Activated naive CD4-positive, alpha-beta T cell treated with anti-CD3 and anti-CD28 coated beads, Interleukin-2, amount 10 ng/mL, durations not matched to agents 7 days and 5 days (primary cell): ENCODE measurements around the gene ALX1.

Experiments used
- CTCF ChIA-PET: fragments of 350-600 bp; sonication (Branson Sonifier 250); formaldehyde crosslinking; loops from one replicate; lab custom pipeline; 2021; ENCODE audit warnings: antibody characterized with exemption; lab: Charles Lee
- DNase-seq: peaks from one replicate; pipeline ENCODE4 v3.0.0-alpha.2; 2020
- H3K27ac Mint-ChIP-seq: one replicate; pipeline ENCODE4 v1.8.0; 2021; ENCODE audit warnings: mild to moderate bottlenecking, moderate library complexity, mixed read lengths
- H3K27me3 Mint-ChIP-seq: one replicate; pipeline ENCODE4 v1.8.0; 2021; ENCODE audit warnings: mild to moderate bottlenecking, mixed read lengths
- H3K36me3 Mint-ChIP-seq: one replicate; pipeline ENCODE4 v1.8.0; 2021; ENCODE audit warnings: mixed read lengths
- H3K4me1 Mint-ChIP-seq: one replicate; pipeline ENCODE4 v1.8.0; 2021; ENCODE audit warnings: mixed read lengths
- H3K4me3 Mint-ChIP-seq: one replicate; pipeline ENCODE4 v1.8.0; 2021; ENCODE audit warnings: mild to moderate bottlenecking, moderate library complexity, mixed read lengths
- H3K9me3 Mint-ChIP-seq: one replicate; pipeline ENCODE4 v1.8.0; 2021; ENCODE audit warnings: mixed read lengths

The ALX1 gene

GRCh38 chr12:85280165-85280983 lies at the start of gene ALX1:
ALX1 (plus strand) TSS chr12:85280220; CDS start chr12:85280262, 42 bp downstream.
- DNase-seq, result peak; percentile 19
- peaks cover 8% of the 10 kb centered on the region for H3K4me1 Mint-ChIP-seq
- H3K27me3 Mint-ChIP-seq, result peaks cover 56% of the 10 kb centered on the region
- H3K9me3 Mint-ChIP-seq, result no peaks in the 10 kb centered on the region
- H3K4me3 Mint-ChIP-seq, result peak within 1 kb of the TSS; percentile 46
- no peaks in the 10 kb centered on the region for H3K36me3 Mint-ChIP-seq
- CTCF ChIA-PET, result no interaction called here
- peak within 1 kb of the TSS; percentile 68 for H3K27ac Mint-ChIP-seq

DNA sequence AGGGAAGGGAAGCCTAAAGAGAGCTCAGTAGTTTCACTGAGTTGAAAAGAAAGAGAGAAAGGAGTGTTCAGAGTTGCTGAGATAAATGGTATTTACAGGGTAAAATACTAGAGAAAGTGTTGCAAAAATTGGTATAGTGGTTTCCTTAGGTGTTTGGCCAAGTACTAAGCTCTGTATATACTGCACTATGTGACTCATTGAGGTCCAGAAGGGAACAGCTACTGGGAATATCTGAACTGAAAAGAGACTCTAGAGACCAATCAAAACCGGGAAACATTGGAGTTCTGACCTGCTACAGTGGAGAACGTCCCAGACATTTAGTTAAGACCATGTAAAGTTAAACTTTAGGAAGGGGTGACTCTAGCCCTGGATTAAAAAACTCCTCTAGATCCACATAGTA lies 42.7 kb upstream of the ALX1 start:
- CTCF ChIA-PET, result no interaction called here
- no peaks in the 10 kb centered on the region for H3K27me3 Mint-ChIP-seq

DNA sequence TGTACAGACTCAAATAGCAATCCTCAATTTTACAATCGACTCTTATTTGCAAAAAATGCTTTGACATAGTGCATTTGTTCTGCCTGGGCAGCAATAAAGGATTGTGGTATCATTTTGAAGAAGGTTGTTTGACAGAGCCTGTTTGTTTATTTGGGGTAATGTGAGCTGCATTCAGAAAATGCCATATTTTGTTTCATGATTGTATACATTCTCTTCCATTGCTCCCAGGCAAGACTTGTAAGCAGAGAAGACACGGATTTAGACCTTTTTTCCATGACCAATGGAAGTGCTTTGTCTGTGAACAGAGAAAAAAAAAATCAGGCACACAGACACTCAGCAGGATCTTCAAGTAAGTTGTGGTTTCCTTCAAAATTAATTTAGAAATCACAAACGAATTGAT lies 35.5 kb upstream of the ALX1 start:
- H3K27me3 Mint-ChIP-seq, result no peaks in the 10 kb centered on the region
- no peaks in the 10 kb centered on the region for H3K36me3 Mint-ChIP-seq
- H3K27ac Mint-ChIP-seq, result no peak overlapping the region
- H3K4me1 Mint-ChIP-seq, result no peaks in the 10 kb centered on the region
- H3K4me3 Mint-ChIP-seq, result no peak overlapping the region
- CTCF ChIA-PET, result no interaction called here
- no peaks in the 10 kb centered on the region for H3K9me3 Mint-ChIP-seq
- no peak for DNase-seq

More for the DNA sequence above, 42.7 kb upstream of the ALX1 start:
- no peak for DNase-seq
- H3K27ac Mint-ChIP-seq, result no peak overlapping the region
- no peaks in the 10 kb centered on the region for H3K36me3 Mint-ChIP-seq
- no peaks in the 10 kb centered on the region for H3K9me3 Mint-ChIP-seq
- no peaks in the 10 kb centered on the region for H3K4me1 Mint-ChIP-seq
- H3K4me3 Mint-ChIP-seq, result no peak overlapping the region

DNA sequence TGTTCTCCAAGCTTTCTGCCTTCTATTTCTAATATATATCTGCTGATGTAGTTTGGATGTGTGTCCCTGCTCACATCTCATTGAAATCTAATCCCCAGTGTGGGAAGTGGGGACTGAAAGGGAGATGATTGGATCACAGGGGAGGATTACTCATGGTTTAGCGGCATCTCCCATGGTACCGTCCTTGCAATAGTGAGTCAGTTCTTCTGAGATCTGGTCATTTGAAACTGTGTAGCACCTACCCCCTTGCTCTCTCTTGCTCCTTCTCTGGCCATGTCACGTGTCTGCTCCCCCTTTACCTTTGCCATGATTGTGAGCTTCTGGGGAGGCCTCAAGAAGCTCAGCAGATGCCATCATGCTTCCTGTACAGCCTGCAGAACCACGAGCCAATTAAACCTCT lies 26.2 kb upstream of the ALX1 start:
- H3K27ac Mint-ChIP-seq, result no peak overlapping the region
- no peaks in the 10 kb centered on the region for H3K36me3 Mint-ChIP-seq
- no peaks in the 10 kb centered on the region for H3K27me3 Mint-ChIP-seq
- no peaks in the 10 kb centered on the region for H3K4me1 Mint-ChIP-seq
- no peak overlapping the region for H3K4me3 Mint-ChIP-seq
- CTCF ChIA-PET, result interaction anchor here (0.6 kb wide), 1 partner anchor 1250 kb away, joined by 3 read pairs; no protein-coding TSS in a partner anchor
- H3K9me3 Mint-ChIP-seq, result no peaks in the 10 kb centered on the region
- no peak for DNase-seq

DNA sequence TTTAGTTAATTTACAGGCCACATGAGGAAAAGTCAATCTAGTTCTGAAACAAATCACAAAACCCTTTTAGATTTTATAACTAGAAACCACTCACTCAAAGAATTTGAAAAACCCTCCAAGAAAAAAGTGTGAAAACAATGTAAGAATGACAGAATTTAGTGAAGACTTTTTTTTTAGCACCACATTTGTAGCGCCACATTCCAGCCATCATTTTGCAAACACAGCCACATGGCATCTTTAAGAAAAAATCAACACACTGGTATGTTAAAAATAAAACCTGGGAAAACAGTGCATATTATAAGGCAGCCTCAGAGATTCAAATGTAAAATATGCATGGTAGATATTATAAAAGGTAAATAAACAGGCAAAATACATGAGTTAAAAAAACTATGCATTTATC lies 22.3 kb upstream of the ALX1 start:
- DNase-seq, result no peak
- Mint-ChIP-seq H3K27ac (no peak overlapping the region), H3K36me3 (no peaks in the 10 kb centered on the region), H3K4me3 (no peak overlapping the region), H3K27me3 (no peaks in the 10 kb centered on the region), H3K9me3 (no peaks in the 10 kb centered on the region), H3K4me1 (no peaks in the 10 kb centered on the region)
- CTCF ChIA-PET, result no interaction called here

DNA sequence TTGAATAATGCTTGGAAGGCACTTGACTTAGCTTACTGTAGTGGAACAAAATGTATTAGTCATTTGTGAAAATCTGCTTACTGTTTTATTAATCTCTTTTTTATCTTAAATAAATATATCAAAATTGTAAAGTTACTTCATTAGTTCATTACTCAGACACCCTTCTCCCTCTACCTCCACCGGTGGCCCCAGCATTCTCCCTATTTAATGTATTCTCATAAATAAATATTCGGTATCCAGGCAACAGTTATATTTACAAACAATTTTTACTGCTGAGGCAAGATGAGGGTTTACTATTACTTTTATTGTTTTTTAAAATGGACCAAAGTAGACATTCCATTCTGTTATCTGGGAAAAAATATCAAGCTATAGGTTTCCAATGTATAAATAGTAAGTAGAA lies 19.6 kb upstream of the ALX1 start:
- no peak for DNase-seq
- Mint-ChIP-seq H3K9me3 (no peaks in the 10 kb centered on the region), H3K4me3 (no peak overlapping the region), H3K27ac (no peak overlapping the region), H3K36me3 (no peaks in the 10 kb centered on the region), H3K4me1 (no peaks in the 10 kb centered on the region), H3K27me3 (no peaks in the 10 kb centered on the region)
- CTCF ChIA-PET, result no interaction called here

GRCh38 chr12:85260896-85261295 lies 19.1 kb upstream of the ALX1 start:
- no peaks in the 10 kb centered on the region for H3K27me3 Mint-ChIP-seq
- no peak for DNase-seq
- H3K9me3 Mint-ChIP-seq, result no peaks in the 10 kb centered on the region

DNA sequence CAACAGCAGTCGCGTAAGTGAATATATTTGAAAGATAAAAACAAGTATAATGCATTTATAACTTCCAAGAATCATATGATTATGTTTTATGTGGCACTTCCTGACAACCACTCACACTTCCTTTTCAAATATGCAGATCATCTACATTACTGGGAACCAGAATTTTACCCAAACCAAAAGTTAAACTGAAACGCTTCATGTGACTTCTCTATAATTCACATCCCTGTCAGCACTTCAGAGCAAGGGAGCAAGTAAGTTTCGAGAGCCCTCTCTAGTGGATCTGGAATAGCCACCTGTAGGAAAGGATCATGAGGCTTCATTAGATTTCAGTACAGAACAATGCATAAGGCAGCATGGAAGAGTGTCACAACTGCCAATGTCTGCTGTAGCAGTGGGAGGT lies 13.7 kb upstream of the ALX1 start:
- H3K36me3 Mint-ChIP-seq, result no peaks in the 10 kb centered on the region
- H3K27me3 Mint-ChIP-seq, result no peaks in the 10 kb centered on the region
- no peaks in the 10 kb centered on the region for H3K4me1 Mint-ChIP-seq
- CTCF ChIA-PET, result no interaction called here
- no peak overlapping the region for H3K4me3 Mint-ChIP-seq
- no peaks in the 10 kb centered on the region for H3K9me3 Mint-ChIP-seq
- H3K27ac Mint-ChIP-seq, result no peak overlapping the region
- no peak for DNase-seq

More at GRCh38 chr12:85260896-85261295, 19.1 kb upstream of the ALX1 start:
- no peaks in the 10 kb centered on the region for H3K4me1 Mint-ChIP-seq
- CTCF ChIA-PET, result no interaction called here
- no peak overlapping the region for H3K27ac Mint-ChIP-seq
- no peak overlapping the region for H3K4me3 Mint-ChIP-seq
- H3K36me3 Mint-ChIP-seq, result no peaks in the 10 kb centered on the region

DNA sequence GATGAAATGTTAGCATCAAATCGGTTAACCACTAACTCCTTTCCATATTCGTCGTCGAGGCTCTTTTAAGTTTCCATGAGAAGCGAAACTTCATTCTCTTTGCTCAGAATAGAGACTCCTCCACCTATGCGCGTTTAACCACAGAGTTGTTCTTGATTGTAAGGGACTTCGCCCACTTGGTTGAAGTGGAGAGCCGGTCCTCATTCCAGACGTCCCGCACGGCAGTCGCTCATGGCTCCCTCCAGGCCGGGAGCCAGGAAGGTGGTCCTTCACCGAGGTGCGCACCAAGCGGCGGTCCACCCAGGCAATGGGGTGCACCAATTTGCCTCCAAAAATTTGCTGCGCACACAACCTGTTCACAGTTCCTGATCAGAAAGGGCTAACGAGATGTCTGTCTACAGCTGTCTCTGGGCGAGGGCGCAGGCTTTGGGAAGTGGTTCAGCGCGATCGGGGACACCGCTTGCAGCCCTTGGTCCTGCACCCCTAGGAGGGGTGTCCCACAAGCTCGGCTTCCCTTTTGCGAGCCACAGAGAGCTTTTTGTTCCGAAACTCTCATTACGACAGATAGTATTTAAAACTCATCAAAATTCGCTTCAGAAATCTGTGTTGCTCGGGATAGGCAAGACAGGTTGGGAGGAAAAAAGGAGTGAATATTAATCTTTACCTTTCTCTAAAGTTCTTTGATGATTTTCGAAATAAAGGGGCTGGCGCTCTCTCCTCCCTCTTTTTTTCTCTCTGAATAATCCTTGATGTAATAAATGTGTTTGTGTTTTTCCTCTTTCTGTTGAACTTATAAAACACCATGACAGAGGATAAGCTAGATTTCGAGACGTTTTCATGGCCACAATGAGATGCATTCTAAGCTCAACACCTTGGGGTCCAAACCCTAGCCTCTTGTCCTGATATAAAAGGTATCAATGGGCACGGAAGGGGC lies 6.4 kb upstream of the ALX1 start:
- no peak overlapping the region for H3K4me3 Mint-ChIP-seq
- H3K9me3 Mint-ChIP-seq, result no peaks in the 10 kb centered on the region
- no peaks in the 10 kb centered on the region for H3K4me1 Mint-ChIP-seq
- H3K27me3 Mint-ChIP-seq, result peaks cover 37% of the 10 kb centered on the region
- CTCF ChIA-PET, result no interaction called here
- H3K27ac Mint-ChIP-seq, result no peak overlapping the region
- peaks cover 1% of the 10 kb centered on the region for H3K36me3 Mint-ChIP-seq
- DNase-seq, result no peak

GRCh38 chr12:85274315-85274651 lies 5.7 kb upstream of the ALX1 start:
- H3K4me1 Mint-ChIP-seq, result no peaks in the 10 kb centered on the region
- H3K4me3 Mint-ChIP-seq, result no peak overlapping the region

GRCh38 chr12:85275374-85275773 lies 4.6 kb upstream of the ALX1 start:
- H3K4me1 Mint-ChIP-seq, result peaks cover 4% of the 10 kb centered on the region
- H3K27ac Mint-ChIP-seq, result no peak overlapping the region
- CTCF ChIA-PET, result no interaction called here
- H3K36me3 Mint-ChIP-seq, result peaks cover 1% of the 10 kb centered on the region
- no peak overlapping the region for H3K4me3 Mint-ChIP-seq
- no peak for DNase-seq
- no peaks in the 10 kb centered on the region for H3K9me3 Mint-ChIP-seq
- peaks cover 54% of the 10 kb centered on the region for H3K27me3 Mint-ChIP-seq

More at GRCh38 chr12:85274315-85274651, 5.7 kb upstream of the ALX1 start:
- CTCF ChIA-PET, result no interaction called here
- H3K27ac Mint-ChIP-seq, result no peak overlapping the region
- peaks cover 1% of the 10 kb centered on the region for H3K36me3 Mint-ChIP-seq
- peaks cover 43% of the 10 kb centered on the region for H3K27me3 Mint-ChIP-seq
- H3K9me3 Mint-ChIP-seq, result no peaks in the 10 kb centered on the region
- DNase-seq, result no peak

DNA sequence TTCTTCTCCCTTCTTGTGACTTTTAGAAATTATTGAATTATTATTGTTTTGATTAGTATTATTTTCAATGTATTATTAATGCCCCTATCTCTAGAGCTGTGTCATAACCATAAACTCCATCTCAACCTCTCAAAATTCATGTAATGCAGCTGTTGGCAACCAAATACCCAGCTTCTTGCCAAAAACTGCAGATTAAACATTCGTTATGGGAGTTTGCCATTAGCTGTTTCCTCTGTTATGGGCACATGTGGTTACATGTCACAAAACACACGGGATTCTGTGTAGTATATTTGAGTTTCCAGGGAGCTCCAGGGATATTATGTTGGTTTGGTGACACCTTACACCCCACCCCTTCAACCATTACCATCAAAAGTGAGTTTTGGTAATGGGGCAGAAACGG lies 2.8 kb upstream of the ALX1 start:
- H3K27me3 Mint-ChIP-seq, result peaks cover 67% of the 10 kb centered on the region
- no peak overlapping the region for H3K27ac Mint-ChIP-seq
- CTCF ChIA-PET, result no interaction called here
- no peak for DNase-seq
- H3K4me1 Mint-ChIP-seq, result peaks cover 8% of the 10 kb centered on the region
- no peak overlapping the region for H3K4me3 Mint-ChIP-seq
- H3K36me3 Mint-ChIP-seq, result peaks cover 1% of the 10 kb centered on the region
- no peaks in the 10 kb centered on the region for H3K9me3 Mint-ChIP-seq

GRCh38 chr12:85277900-85278597 lies 2.0 kb upstream of the ALX1 start:
- Mint-ChIP-seq H3K4me1 (peaks cover 8% of the 10 kb centered on the region), H3K27me3 (peaks cover 67% of the 10 kb centered on the region), H3K4me3 (no peak overlapping the region), H3K36me3 (no peaks in the 10 kb centered on the region), H3K27ac (no peak overlapping the region), H3K9me3 (no peaks in the 10 kb centered on the region)
- CTCF ChIA-PET, result no interaction called here
- no peak for DNase-seq
